GM19467 (cell line): ENCODE data around the gene MAP3K4.

Experiments
- ATAC-seq: cut with Tn5 transposase; IDR thresholded peaks from one replicate; pipeline ENCODE4 v1.9.1; 2021; ENCODE audit warnings: mild to moderate bottlenecking, moderate library complexity; ENCODE audit not compliant: unreplicated experiment

The MAP3K4 gene, protein sequence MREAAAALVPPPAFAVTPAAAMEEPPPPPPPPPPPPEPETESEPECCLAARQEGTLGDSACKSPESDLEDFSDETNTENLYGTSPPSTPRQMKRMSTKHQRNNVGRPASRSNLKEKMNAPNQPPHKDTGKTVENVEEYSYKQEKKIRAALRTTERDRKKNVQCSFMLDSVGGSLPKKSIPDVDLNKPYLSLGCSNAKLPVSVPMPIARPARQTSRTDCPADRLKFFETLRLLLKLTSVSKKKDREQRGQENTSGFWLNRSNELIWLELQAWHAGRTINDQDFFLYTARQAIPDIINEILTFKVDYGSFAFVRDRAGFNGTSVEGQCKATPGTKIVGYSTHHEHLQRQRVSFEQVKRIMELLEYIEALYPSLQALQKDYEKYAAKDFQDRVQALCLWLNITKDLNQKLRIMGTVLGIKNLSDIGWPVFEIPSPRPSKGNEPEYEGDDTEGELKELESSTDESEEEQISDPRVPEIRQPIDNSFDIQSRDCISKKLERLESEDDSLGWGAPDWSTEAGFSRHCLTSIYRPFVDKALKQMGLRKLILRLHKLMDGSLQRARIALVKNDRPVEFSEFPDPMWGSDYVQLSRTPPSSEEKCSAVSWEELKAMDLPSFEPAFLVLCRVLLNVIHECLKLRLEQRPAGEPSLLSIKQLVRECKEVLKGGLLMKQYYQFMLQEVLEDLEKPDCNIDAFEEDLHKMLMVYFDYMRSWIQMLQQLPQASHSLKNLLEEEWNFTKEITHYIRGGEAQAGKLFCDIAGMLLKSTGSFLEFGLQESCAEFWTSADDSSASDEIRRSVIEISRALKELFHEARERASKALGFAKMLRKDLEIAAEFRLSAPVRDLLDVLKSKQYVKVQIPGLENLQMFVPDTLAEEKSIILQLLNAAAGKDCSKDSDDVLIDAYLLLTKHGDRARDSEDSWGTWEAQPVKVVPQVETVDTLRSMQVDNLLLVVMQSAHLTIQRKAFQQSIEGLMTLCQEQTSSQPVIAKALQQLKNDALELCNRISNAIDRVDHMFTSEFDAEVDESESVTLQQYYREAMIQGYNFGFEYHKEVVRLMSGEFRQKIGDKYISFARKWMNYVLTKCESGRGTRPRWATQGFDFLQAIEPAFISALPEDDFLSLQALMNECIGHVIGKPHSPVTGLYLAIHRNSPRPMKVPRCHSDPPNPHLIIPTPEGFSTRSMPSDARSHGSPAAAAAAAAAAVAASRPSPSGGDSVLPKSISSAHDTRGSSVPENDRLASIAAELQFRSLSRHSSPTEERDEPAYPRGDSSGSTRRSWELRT (N-terminal part only)

DNA sequence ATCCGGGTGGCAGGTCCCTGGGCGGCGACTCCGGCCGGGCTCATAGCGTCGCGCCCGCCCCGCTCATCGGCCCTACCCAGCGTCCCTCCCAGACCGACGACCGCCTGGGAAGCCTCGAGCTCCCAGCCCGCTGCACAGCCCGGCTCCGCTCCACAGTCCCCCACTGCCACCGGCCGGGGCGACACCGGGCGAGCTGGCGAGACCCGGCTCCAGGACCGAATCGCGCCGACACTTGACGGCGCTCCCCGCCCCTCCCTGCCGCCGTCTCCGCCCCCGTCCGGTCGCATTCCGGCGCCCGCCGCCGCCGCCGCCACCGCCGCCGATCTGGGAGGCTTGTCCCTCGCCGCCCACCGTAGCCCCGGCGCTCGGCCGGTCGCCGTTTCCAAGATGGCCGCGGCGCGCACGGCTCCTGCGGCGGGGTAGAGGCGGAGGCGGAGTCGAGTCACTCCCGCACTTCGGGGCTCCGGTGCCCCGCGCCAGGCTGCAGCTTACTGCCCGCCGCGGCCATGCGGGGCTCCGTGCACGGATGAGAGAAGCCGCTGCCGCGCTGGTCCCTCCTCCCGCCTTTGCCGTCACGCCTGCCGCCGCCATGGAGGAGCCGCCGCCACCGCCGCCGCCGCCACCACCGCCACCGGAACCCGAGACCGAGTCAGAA is at the start of gene MAP3K4:
Gene MAP3K4 (plus strand): TSS at position 364 of the 655 bp plus-strand sequence. CDS start 163 bp downstream, at position 527.
- peak; percentile 76 for ATAC-seq

DNA sequence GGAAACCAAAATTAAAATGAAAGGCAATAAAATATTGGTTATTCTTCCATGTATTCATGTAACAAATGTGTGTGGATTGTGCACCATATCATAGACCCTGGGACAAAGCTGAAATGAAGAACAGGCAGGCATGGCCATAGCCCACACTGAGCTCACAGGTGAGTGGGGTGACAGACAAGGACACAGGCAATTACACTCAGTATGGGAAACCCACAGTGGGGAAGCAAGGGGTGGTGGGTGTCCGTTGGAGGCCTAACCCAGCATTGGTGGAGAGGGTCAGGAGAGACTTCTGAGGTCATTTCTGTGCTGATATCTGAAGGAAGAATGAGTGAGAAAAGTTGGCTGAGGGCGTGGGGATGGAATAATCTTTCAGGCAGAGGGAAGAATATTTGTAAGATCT is 47.6 kb upstream of the MAP3K4 start:
- ATAC-seq, result no peak

DNA sequence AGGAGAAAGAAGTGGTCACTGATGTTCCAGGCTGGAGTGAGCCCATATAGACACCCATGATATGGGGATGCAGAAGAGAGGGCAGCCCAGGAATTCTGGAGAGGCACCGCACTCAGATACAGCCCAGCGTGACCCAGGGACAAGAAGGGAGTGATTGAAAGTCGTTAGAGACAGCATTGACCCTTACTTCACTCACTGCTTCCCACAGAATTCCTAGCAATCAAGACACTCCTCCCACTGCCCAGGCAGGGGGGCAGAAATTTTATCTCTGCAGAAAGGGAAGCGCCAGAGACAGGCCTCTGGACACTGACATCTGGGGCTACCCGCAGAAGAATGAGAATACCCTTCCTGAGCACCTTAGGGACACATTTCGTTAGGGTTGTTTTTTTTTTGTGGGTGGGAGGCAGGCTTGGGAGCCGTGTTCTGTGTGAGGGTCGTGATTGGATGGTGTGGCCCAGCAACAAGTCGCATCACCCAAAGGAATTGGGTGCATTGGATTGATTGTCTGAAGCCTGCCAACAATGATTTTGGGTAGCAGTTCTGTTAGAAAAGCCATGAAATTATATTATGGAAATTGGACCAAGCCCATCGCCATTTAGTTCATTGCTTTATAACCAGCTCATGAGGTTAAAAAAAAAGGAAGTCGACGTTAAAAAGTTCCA is 45.9 kb upstream of the MAP3K4 start:
- no peak for ATAC-seq

GRCh38 chr6:160949531-160949930 is 42.0 kb upstream of the MAP3K4 start:
- no peak for ATAC-seq

GRCh38 chr6:160950507-160950906 is 41.1 kb upstream of the MAP3K4 start:
- ATAC-seq, result no peak

GRCh38 chr6:160951187-160952030 is 40.2 kb upstream of the MAP3K4 start:
- no peak for ATAC-seq

DNA sequence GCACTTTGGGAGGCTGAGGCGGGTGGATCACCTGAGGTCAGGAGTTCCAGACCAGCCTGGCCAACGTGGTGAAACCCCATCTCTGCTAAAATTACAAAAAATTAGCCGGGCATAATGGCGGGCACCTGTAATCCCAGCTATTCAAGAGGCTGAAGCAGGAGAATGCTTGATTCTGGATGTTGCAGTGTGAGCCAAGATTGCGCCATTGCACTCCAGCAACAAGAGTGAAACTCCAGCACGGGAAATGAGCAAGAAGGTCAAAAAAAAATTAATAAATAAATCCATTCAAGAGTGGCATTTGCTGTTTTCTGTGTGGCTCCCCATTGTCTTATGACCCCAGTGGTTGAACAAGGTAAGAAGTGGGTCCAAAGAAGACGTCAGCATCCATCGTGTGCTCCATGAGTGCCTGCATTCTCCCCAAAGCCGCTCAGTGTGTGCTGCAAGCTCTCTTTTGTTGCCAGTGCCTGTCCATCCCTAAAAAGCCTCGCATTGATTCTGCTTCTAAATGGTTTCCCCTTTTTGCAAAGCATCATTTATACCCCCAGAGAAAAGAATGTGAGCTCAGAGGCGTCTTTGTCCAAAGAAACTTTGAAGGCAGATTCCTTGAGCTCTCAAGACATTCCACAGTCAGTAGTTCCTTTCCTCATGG is 38.8 kb upstream of the MAP3K4 start:
- no peak for ATAC-seq

- no peak for ATAC-seq
Observed at GRCh38 chr6:160955508-160956295, 35.9 kb upstream of the MAP3K4 start.

GRCh38 chr6:160956300-160957035 is 35.1 kb upstream of the MAP3K4 start:
- ATAC-seq, result no peak

DNA sequence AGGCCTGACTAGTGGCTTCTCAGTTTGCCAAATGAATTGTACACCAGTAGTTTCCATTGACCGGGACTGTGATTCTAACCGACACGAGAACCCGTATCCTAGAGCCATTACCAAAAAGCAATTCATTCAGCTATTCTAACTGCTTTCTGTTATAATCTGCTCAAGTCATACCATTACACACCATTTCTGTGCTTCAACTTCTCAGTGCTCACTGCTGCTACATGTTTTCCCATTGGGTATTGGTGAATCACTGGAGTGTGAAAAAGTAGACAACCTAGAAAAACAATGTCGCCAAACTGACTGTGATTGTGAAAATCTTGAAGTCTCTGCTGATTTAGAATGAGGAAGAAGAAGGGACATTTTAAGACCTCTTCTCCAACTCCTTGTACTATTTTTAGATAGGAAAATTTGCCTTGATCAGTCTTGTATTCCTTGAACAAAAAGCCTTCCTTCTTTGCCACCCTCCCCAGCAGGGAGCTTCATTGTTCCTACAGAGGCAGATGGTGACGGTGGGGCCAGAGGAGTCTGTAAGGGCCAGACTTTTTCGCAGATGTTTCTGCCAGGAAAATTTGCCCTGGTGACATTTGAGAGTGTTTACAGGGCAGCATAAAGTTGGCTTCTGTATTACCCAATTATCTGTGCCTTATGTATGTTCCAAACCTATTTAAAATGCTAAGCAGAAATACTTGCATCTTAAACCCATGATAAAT is 31.7 kb upstream of the MAP3K4 start:
- ATAC-seq, result no peak

DNA sequence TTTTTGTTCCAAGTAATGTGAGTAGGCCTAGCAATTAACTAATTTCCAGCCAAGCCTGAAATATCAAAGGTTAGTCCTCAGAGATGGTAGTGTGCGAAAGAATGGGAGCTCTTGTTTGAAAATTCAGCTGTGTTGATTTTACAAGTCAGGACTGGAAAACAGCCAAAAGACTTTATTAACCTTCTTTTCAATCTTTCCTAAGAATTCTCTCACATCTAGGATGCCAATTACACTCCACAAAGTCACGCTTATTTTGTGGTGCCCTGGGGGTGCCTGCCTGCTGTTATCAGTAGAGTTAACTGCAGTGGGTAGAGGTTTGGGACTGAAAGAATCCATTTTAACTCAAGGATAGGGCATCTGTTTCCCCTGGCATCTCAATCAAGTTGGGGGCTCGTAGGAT is 30.7 kb upstream of the MAP3K4 start:
- no peak for ATAC-seq

DNA sequence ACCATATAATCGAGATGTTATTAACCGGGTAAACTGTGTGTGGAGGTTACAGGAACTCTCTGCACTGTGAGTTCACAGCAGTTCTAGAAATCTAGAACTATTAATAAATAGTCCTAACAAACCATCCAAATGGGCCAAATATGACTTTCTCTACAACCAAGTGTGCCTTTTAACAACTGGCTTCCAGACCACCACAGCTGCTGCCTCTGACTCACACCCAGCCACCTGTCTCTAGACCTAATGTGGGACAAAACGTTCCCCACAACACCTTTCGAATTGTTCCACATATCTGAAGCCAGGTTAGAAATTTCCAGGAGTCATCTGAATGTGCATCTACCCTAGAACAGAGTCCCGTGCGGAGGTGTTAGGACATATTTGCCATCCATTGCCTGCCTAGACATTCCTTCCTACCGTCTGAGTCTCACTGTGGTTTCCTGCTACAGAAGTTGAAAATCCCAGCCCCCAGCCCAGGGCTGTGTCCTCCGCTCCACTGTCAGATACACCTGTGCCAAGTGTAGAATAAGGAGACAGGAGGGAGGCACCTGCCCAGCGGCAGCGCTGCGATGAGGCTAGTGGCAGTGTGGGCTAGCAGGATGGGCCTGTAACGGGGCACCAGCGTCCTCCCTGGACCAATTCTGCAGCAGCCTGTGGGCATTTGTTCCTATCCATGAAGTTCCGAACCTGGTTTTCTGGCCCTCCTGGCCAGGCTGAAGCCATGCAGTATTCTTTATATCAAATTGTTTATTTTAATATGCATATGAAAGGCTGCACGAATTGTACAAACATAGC is 28.5 kb upstream of the MAP3K4 start:
- ATAC-seq, result no peak

DNA sequence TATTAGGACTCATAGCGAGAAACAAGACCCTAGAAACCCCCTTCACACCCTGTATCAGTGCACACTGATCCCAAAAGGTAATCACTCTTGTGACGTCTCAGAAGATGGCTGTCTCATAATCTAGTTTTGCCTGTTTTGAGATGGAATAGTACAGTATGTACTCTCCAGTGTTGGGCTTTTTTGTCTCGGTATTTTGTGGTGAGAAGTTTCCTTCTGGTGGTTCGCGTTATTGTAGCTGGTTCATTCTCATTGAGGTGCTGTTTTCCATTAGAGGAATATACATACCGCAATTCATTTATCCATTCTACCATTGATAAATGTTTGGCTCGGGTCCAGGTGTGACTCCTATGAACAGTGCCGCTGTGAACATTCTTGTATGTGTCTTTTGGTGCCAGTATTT is 27.9 kb upstream of the MAP3K4 start:
- ATAC-seq, result no peak

GRCh38 chr6:160965893-160966292 is 25.7 kb upstream of the MAP3K4 start:
- no peak for ATAC-seq

DNA sequence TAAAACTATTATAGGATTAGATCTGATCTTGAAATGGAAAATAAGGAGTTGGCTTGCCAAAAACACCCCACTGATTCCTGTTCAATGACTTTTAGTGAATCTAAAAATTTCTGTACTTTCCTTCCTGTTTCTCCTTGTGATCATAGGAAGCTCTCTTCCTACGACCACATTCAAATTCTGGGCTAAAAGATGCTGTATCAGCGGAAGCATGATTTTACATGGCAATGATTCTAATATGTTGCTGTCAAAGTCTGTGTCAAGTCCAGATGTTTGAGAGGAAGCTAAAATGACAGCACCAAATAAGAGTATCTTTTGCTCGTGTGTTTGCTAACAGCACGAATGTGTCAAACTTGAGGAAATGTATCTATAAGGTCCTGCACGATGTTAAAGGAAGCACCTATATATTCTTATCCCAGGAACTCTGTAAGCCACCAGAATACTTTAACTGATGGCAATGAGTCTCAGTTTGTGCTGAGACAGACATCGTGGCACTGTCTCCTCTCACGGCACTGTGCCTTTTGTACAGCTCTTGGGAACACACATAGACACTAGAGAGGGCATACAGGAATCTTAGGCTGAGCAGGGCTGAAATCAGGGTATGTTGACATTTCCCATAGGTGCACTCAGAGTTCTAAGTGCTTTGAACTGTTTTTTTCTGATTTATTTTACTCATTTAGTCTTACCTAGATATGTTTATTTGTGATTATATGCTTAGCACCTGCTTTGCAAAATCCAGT is 24.9 kb upstream of the MAP3K4 start:
- no peak for ATAC-seq
